Measurements from ENCODE around the gene ROPN1. TPM values are rescaled to one million over a fixed set of nuclear protein-coding genes. Genes with fewer than 3 reads are reported as not detected.
A peak's percentile ranks its signal among the peaks of the same experiment; 100 is the strongest.

ROPN1 gene
- total RNA-seq, 1 donor from 2014 or later: not detected

GRCh38 chr3:123960781-123961507 lies 31.0 kb downstream of the ROPN1 start, which contains the start of gene CCDC14:
TSS of gene CCDC14 (minus strand) at chr3:123961229. CDS start at chr3:123961173, 56 bp downstream.
- DNase-seq: peak; percentile 94
- intact Hi-C loops (cut with micrococcal nuclease): no loop called here
- peak; percentile 100 for ATAC-seq

GRCh38 chr3:123953735-123954134 lies 38.2 kb downstream of the ROPN1 start:
- ATAC-seq: no peak
- intact Hi-C loops (cut with micrococcal nuclease): no loop called here
- DNase-seq: no peak

- intact Hi-C loops (cut with micrococcal nuclease): no loop called here
Observed at GRCh38 chr3:123952844-123953520, 38.9 kb downstream of the ROPN1 start.

GRCh38 chr3:123951522-123952447 lies 40.1 kb downstream of the ROPN1 start:
- DNase-seq: no peak
- intact Hi-C loops (cut with micrococcal nuclease): no loop called here
- no peak for ATAC-seq

More at GRCh38 chr3:123952844-123953520, 38.9 kb downstream of the ROPN1 start:
- ATAC-seq (no peak), DNase-seq (no peak)

- no peak for DNase-seq
- no peak for ATAC-seq
- intact Hi-C loops (cut with micrococcal nuclease): no loop called here
Observed at GRCh38 chr3:123949641-123950040, 42.3 kb downstream of the ROPN1 start.

- DNase-seq: no peak
- intact Hi-C loops (cut with micrococcal nuclease): no loop called here
- ATAC-seq: no peak
Observed at GRCh38 chr3:123948449-123948848, 43.5 kb downstream of the ROPN1 start.

GRCh38 chr3:123947482-123947881 lies 44.4 kb downstream of the ROPN1 start:
- intact Hi-C loops (cut with micrococcal nuclease): no loop called here
- DNase-seq: no peak
- no peak for ATAC-seq

GRCh38 chr3:123941542-123941941 lies 50.4 kb downstream of the ROPN1 start:
- DNase-seq: no peak
- intact Hi-C loops (cut with micrococcal nuclease): no loop called here
- no peak for ATAC-seq

- ATAC-seq: no peak
- intact Hi-C loops (cut with micrococcal nuclease): no loop called here
- DNase-seq: no peak
Observed at GRCh38 chr3:123941121-123941520, 50.8 kb downstream of the ROPN1 start.

GRCh38 chr3:123939706-123940105 lies 52.2 kb downstream of the ROPN1 start:
- DNase-seq (no peak), ATAC-seq (no peak)
- intact Hi-C loops (cut with micrococcal nuclease): no loop called here

- no peak for DNase-seq
- intact Hi-C loops (cut with micrococcal nuclease): no loop called here
- no peak for ATAC-seq
Observed at GRCh38 chr3:123936400-123936799, 55.5 kb downstream of the ROPN1 start.

GRCh38 chr3:123935830-123936229 lies 56.1 kb downstream of the ROPN1 start:
- intact Hi-C loops (cut with micrococcal nuclease): no loop called here
- no peak for ATAC-seq

GRCh38 chr3:123934250-123934649 lies 57.7 kb downstream of the ROPN1 start:
- ATAC-seq (no peak), DNase-seq (no peak)
- intact Hi-C loops (cut with micrococcal nuclease): no loop called here

More at GRCh38 chr3:123935830-123936229, 56.1 kb downstream of the ROPN1 start:
- no peak for DNase-seq

GRCh38 chr3:123930445-123930844 lies 61.5 kb downstream of the ROPN1 start:
- intact Hi-C loops (cut with micrococcal nuclease): no loop called here
- no peak for DNase-seq
- ATAC-seq: no peak

GRCh38 chr3:123929325-123929724 lies 62.6 kb downstream of the ROPN1 start:
- ATAC-seq: no peak
- intact Hi-C loops (cut with micrococcal nuclease): no loop called here
- DNase-seq: no peak

GRCh38 chr3:123926396-123926795 lies 65.5 kb downstream of the ROPN1 start:
- intact Hi-C loops (cut with micrococcal nuclease): no loop called here
- ATAC-seq (no peak), DNase-seq (no peak)

- intact Hi-C loops (cut with micrococcal nuclease): no loop called here
- DNase-seq (no peak), ATAC-seq (no peak)
Observed at GRCh38 chr3:123920868-123921267, 71.1 kb downstream of the ROPN1 start.

GRCh38 chr3:123920383-123920782 lies 71.5 kb downstream of the ROPN1 start:
- ATAC-seq: no peak
- intact Hi-C loops (cut with micrococcal nuclease): no loop called here
- no peak for DNase-seq

- DNase-seq (no peak), ATAC-seq (no peak)
- intact Hi-C loops (cut with micrococcal nuclease): no loop called here
Observed at GRCh38 chr3:123919353-123919752, 72.6 kb downstream of the ROPN1 start.

Data from left ventricle myocardium superior (tissue), 1 donor.